ENCODE data around the gene CAPN14.

DNA sequence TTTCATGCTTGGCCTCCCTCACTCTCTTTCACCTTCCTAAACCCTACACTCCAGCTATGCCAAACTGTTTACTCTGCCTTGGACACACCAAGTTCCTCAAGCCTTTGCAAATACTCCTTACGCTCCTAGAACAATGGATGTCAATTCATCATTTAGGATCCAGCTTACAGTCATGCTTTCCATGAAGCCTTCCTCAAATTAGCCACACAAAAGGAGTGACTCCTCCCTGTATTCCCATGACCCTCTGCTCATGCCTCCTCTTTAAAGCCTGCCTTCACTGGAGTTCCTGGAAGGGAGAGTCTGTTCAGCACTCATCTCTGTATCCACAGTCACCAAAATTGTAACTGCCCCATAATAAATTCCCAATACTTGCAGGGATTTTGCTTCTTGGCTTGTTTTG, 15.9 kb upstream of the CAPN14 start:
- TF ChIP-seq, protein P1, sequence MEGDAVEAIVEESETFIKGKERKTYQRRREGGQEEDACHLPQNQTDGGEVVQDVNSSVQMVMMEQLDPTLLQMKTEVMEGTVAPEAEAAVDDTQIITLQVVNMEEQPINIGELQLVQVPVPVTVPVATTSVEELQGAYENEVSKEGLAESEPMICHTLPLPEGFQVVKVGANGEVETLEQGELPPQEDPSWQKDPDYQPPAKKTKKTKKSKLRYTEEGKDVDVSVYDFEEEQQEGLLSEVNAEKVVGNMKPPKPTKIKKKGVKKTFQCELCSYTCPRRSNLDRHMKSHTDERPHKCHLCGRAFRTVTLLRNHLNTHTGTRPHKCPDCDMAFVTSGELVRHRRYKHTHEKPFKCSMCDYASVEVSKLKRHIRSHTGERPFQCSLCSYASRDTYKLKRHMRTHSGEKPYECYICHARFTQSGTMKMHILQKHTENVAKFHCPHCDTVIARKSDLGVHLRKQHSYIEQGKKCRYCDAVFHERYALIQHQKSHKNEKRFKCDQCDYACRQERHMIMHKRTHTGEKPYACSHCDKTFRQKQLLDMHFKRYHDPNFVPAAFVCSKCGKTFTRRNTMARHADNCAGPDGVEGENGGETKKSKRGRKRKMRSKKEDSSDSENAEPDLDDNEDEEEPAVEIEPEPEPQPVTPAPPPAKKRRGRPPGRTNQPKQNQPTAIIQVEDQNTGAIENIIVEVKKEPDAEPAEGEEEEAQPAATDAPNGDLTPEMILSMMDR (IDR thresholded peaks at IDR 0.05 in 8 of 11, conservative IDR thresholded peaks at IDR 0.05 in 3 of 11): no peak
- TF ChIP-seq POLR2A (IDR thresholded peaks at IDR 0.05): no peak
- no peak for TF ChIP-seq POLR2AphosphoS5 (IDR thresholded peaks at IDR 0.05)
